H1 (cell line): ENCODE measurements around the gene ST14. TPM values are rescaled to one million over a fixed set of nuclear protein-coding genes. Genes with fewer than 3 reads are reported as not detected.

Experiments used
- CTCF ChIA-PET: fragments of 300-600 bp; sonication (Branson Sonifier 250); formaldehyde crosslinking; loops from one replicate; lab custom pipeline; 2021; ENCODE audit not compliant: partially characterized antibody; lab: Charles Lee
- POLR2A ChIA-PET: fragments of 300-600 bp; sonication (Branson Sonifier 250); formaldehyde crosslinking; loops from one replicate; lab custom pipeline; 2021; ENCODE audit warnings: inconsistent platforms; ENCODE audit not compliant: partially characterized antibody; lab: Charles Lee
- DNase-seq, 2 experiments: peaks; one replicate each; pipeline versions ENCODE4 v3.0.0 to v3.0.0-alpha.2; 2010 to 2022; ENCODE audit warnings: low spot score in 2 of 2, low read depth in 1 of 2, mixed read lengths in 1 of 2
- FAIRE-seq: peaks from 2 replicates; lab custom pipeline; 2011; peaks lifted over from hg19 to GRCh38; lab: Jason Lieb, UNC
- H2AFZ ChIP-seq: 2 replicates; pipeline ENCODE4 v1.8.1; 2012; ENCODE audit warnings: low read length, inconsistent platforms
- H2AK5ac ChIP-seq: 2 replicates; pipeline ENCODE4 v1.6.1; 2013; ENCODE audit warnings: low read depth, low read length
- H2BK120ac ChIP-seq: replicated peaks from 2 replicates; pipeline ENCODE3; 2013; ENCODE audit warnings: low read depth, low read length, inconsistent platforms
- H2BK12ac ChIP-seq: 2 replicates; pipeline ENCODE4 v1.6.1; 2013; ENCODE audit warnings: low read depth, low read length
- H2BK15ac ChIP-seq: 2 replicates; pipeline ENCODE4 v1.6.1; 2013; ENCODE audit warnings: low read length
- H2BK20ac ChIP-seq: 2 replicates; pipeline ENCODE4 v1.6.1; 2013; ENCODE audit warnings: low read length
- H2BK5ac ChIP-seq: 2 replicates; pipeline ENCODE4 v1.6.1; 2013; ENCODE audit warnings: low read depth, low read length
- H3K14ac ChIP-seq: 2 replicates; pipeline ENCODE4 v1.6.1; 2013; ENCODE audit warnings: inconsistent platforms; ENCODE audit not compliant: insufficient read length
- H3K18ac ChIP-seq: 2 replicates; pipeline ENCODE4 v1.6.1; 2013; ENCODE audit warnings: low read length; ENCODE audit errors: extremely low read depth
- H3K23ac ChIP-seq: 2 replicates; pipeline ENCODE4 v1.6.1; 2013; ENCODE audit warnings: inconsistent platforms; ENCODE audit not compliant: insufficient read length
- H3K23me2 ChIP-seq: 2 replicates; pipeline ENCODE4 v1.6.1; 2013; ENCODE audit warnings: low read depth, low read length
- H3K27ac ChIP-seq: 2 replicates; pipeline ENCODE4 v1.6.1; 2011; ENCODE audit warnings: low read depth, low read length, inconsistent platforms
- H3K27me3 ChIP-seq, 4 experiments: replicated peaks in 1 of 4; 1 replicate in 1 of 4; 2 replicates in 3 of 4; pipeline versions ENCODE4 v1.6.1 to v1.8.1; 2011 to 2013; ENCODE audit warnings: low read length in 3 of 4, mild to moderate bottlenecking in 3 of 4, inconsistent platforms in 2 of 4, mixed read lengths in 2 of 4, moderate library complexity in 1 of 4; ENCODE audit not compliant: control insufficient read depth in 3 of 4, insufficient read depth in 3 of 4; ENCODE audit errors: extremely low read depth in 1 of 4
- H3K36me3 ChIP-seq, 4 experiments: 2 replicates each; pipeline versions ENCODE4 v1.6.1 to v1.8.1; 2011 to 2013; ENCODE audit warnings: mild to moderate bottlenecking in 4 of 4, low read length in 3 of 4, moderate library complexity in 2 of 4, control low read depth in 1 of 4, inconsistent platforms in 1 of 4; ENCODE audit not compliant: insufficient read depth in 4 of 4, control insufficient read depth in 2 of 4
- H3K4ac ChIP-seq: replicated peaks from 2 replicates; pipeline ENCODE3; 2013; ENCODE audit warnings: low read length, low read depth, mixed read lengths, inconsistent platforms; ENCODE audit not compliant: insufficient read length
- H3K4me1 ChIP-seq, 4 experiments: replicated peaks in 1 of 4; 1 replicate in 1 of 4; 2 replicates in 3 of 4; pipeline versions ENCODE4 v1.6.1 to v1.8.1; 2011 to 2013; ENCODE audit warnings: low read length in 3 of 4, inconsistent platforms in 2 of 4, mixed read lengths in 1 of 4; ENCODE audit not compliant: insufficient read depth in 4 of 4, control insufficient read depth in 3 of 4
- H3K4me2 ChIP-seq, 2 experiments: 2 replicates each; pipeline versions ENCODE4 v1.6.1 to v1.8.1; 2011 to 2013; ENCODE audit warnings: low read depth in 2 of 2, low read length in 2 of 2, control low read depth in 1 of 2, inconsistent platforms in 1 of 2, mild to moderate bottlenecking in 1 of 2; ENCODE audit not compliant: insufficient read depth in 1 of 2
- H3K4me3 ChIP-seq, 4 experiments: fragments of 200-600, 300-600 bp in 1 of 4; sonication (generic), shearing (Covaris generic), sonication (Bioruptor Twin) in 1 of 4; 2 replicates each; pipeline versions ENCODE4 v1.5.1 to v1.8.1; 2011 to 2016; ENCODE audit warnings: low read length in 4 of 4, low read depth in 3 of 4, control low read depth in 2 of 4, inconsistent platforms in 2 of 4, mild to moderate bottlenecking in 2 of 4, mixed read lengths in 1 of 4, moderate library complexity in 1 of 4; ENCODE audit not compliant: insufficient read depth in 2 of 4; ENCODE audit errors: extremely low read depth in 1 of 4
- H3K56ac ChIP-seq: replicated peaks from 2 replicates; pipeline ENCODE3; 2013; ENCODE audit warnings: low read depth, mild to moderate bottlenecking, mixed read lengths, low read length, inconsistent platforms; ENCODE audit not compliant: insufficient read length
- H3K79me1 ChIP-seq: 2 replicates; pipeline ENCODE4 v1.6.1; 2013; ENCODE audit warnings: low read depth, low read length, control low read depth
- H3K79me2 ChIP-seq, 2 experiments: 2 replicates each; pipeline versions ENCODE4 v1.6.1 to v1.8.1; 2012 to 2013; ENCODE audit warnings: low read length in 2 of 2, mild to moderate bottlenecking in 2 of 2, inconsistent platforms in 1 of 2; ENCODE audit not compliant: insufficient read depth in 2 of 2, control insufficient read depth in 1 of 2
- H3K9ac ChIP-seq, 4 experiments: replicated peaks in 1 of 4; 1 replicate in 1 of 4; 2 replicates in 3 of 4; pipeline versions ENCODE4 v1.6.1 to v1.8.1; 2011 to 2013; ENCODE audit warnings: low read depth in 3 of 4, low read length in 3 of 4, control low read depth in 2 of 4, mild to moderate bottlenecking in 2 of 4, moderate library complexity in 2 of 4, inconsistent platforms in 1 of 4; ENCODE audit errors: extremely low read depth in 1 of 4
- H3K9me3 ChIP-seq, 2 experiments: 2 replicates each; pipeline versions ENCODE4 v1.6.1 to v1.8.1; 2012 to 2013; ENCODE audit warnings: mild to moderate bottlenecking in 2 of 2, moderate library complexity in 2 of 2, control low read depth in 1 of 2, inconsistent platforms in 1 of 2, low read depth in 1 of 2, low read length in 1 of 2, mixed read lengths in 1 of 2; ENCODE audit not compliant: insufficient read depth in 2 of 2
- H4K20me1 ChIP-seq, 2 experiments: replicated peaks in 1 of 2; 2 replicates each; pipeline versions ENCODE3 to v1.8.1; 2011 to 2013; ENCODE audit warnings: inconsistent platforms in 2 of 2, low read length in 2 of 2, mild to moderate bottlenecking in 1 of 2; ENCODE audit not compliant: insufficient read depth in 2 of 2, control insufficient read depth in 1 of 2
- H4K5ac ChIP-seq: 2 replicates; pipeline ENCODE4 v1.6.1; 2013; ENCODE audit warnings: low read length, low read depth, mixed read lengths, inconsistent platforms; ENCODE audit not compliant: insufficient read length
- H4K8ac ChIP-seq: 2 replicates; pipeline ENCODE4 v1.8.0; 2013; ENCODE audit warnings: mild to moderate bottlenecking, moderate library complexity, low read length, inconsistent platforms; ENCODE audit not compliant: insufficient read depth; ENCODE audit errors: extremely low read depth
- H4K91ac ChIP-seq: replicated peaks from 2 replicates; pipeline ENCODE3; 2013; ENCODE audit warnings: low read length, mixed read lengths, inconsistent platforms; ENCODE audit not compliant: insufficient read length
- CEBPB ChIP-seq: IDR thresholded peaks from 2 replicates; pipeline ENCODE4 v1.6.1; 2012; ENCODE audit warnings: low read depth, low read length
- POLR2AphosphoS5 ChIP-seq: IDR thresholded peaks from 2 replicates; pipeline ENCODE4 v1.6.1; 2011; ENCODE audit warnings: low read depth, low read length
- WGBS, 2 experiments: shearing (Covaris generic) in 1 of 2; methylation state at CpG; one replicate each; pipeline versions ENCODE4 v1.1.6 to v1.1.7; 2013 to 2015; ENCODE audit warnings: low lambda C conversion rate in 2 of 2, mixed read lengths in 2 of 2, inconsistent platforms in 1 of 2, low coverage in 1 of 2, missing lambda C conversion rate in 1 of 2; ENCODE audit not compliant: insufficient replicate concordance in 2 of 2, insufficient coverage in 1 of 2, insufficient read length in 1 of 2; ENCODE audit errors: extremely low coverage in 1 of 2, missing lambda C conversion rate in 1 of 2; 5-methylcytosine and 5-hydroxymethylcytosine counted together
- polyA plus RNA-seq, 7 experiments: library from polyadenylated mRNA; depleted of rRNA in 3 of 7; stranded (reverse) in 5 of 7; unstranded in 2 of 7; fragments of >200 nt in 5 of 7; fragments of 200-250 nt in 2 of 7; gene quantifications; 1 replicate in 5 of 7; 2 replicates in 1 of 7; 4 replicates in 1 of 7; pipeline versions ENCODE4 v1.2.1 to v1.2.3, GENCODE V29; 2011 to 2013; ENCODE audit warnings: missing spikeins in 2 of 7, mixed read lengths in 2 of 7
- total RNA-seq: library from RNA; stranded (reverse); fragmentation: NEBNext Ultra II Directional; extraction: Animal tissue kit (Norgen Biotek cat#: 25700); gene quantifications from 2 replicates; pipeline ENCODE4 v1.2.1, GENCODE V29; 2021

The ST14 gene
- total and polyA plus RNA-seq, 2 of the 8 experiments (the other 6 are each of a cell fraction or from before 2014, with no cell fraction given) = 22.4 to 24.9 TPM

DNA sequence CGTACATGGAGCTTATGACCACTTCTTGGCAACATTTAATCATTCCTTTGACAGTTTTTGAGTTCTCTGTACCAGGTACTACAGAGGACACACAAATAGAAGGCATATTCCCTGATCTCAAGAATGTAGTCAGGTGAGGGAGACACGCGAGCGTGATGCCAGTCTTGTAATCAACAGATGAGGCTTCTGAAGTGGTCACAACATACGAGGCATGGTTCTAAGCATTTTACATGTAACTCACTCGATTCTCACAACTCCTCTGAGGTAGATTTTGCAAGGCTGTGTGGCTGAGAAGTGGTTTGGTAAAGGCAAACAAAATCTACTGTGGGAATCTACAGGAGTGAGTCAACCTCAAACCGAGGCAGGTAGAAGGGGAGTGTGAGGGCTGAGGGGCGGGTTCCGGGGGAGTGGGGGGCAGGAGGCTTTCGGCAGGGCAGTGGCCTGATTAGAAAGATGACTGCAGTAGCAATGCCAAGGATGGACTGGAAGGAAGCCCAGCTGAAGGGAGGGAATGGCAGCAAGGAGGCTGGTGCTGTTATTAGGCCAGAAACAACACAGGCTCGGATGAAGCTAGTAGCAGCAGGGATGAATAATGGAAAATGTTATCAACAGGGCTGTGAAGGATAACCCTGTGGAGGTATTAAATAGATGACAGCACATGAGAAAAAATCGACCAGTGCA, 63.8 kb downstream of the ST14 start:
- CTCF ChIA-PET = interaction anchor here (1.1 to 1.3 kb wide), 2 partner anchors 147 to 207 kb away, joined by 4 to 5 read pairs; no protein-coding TSS in a partner anchor

More for the DNA sequence above, 63.8 kb downstream of the ST14 start:
- H3K9ac ChIP-seq = no peak overlapping the region
- TF ChIP-seq POLR2AphosphoS5 (peak; percentile 32; the same call in 1 of the 2 replicates), CEBPB (no peak)
- TF ChIP-seq, all 59 proteins: peak for 1
- H3K56ac ChIP-seq = no peak overlapping the region
- no peak overlapping the region for H2BK12ac ChIP-seq
- no peaks in the 10 kb centered on the region for H3K36me3 ChIP-seq
- no peaks in the 10 kb centered on the region for H3K27me3 ChIP-seq
- H3K23me2 ChIP-seq = no peaks in the 10 kb centered on the region
- H2AFZ ChIP-seq = no peak overlapping the region
- H2BK120ac ChIP-seq = no peak overlapping the region
- no peak overlapping the region for H2BK15ac ChIP-seq
- no peaks in the 10 kb centered on the region; a peak in 1 of 7 replicates for H3K4me1 ChIP-seq
- 91% methylated on average over 9 of the region's 12 CpGs; no CpG with 5 or more reads in 1 of the 2 experiments for WGBS, 2 experiments
- no peaks in the 10 kb centered on the region; a peak in 1 of 4 replicates for H3K9me3 ChIP-seq
- H3K79me1 ChIP-seq = no peaks in the 10 kb centered on the region
- no peak overlapping the region for H4K8ac ChIP-seq
- H2BK20ac ChIP-seq = no peak overlapping the region
- no peak overlapping the region for H3K4me2 ChIP-seq
- H3K18ac ChIP-seq = no peak overlapping the region
- H3K4ac ChIP-seq = no peak overlapping the region
- no peak overlapping the region for H3K23ac ChIP-seq
- no peak overlapping the region for H4K91ac ChIP-seq
- no peaks in the 10 kb centered on the region for H3K79me2 ChIP-seq
- no peak overlapping the region for H2BK5ac ChIP-seq
- H2AK5ac ChIP-seq = no peak overlapping the region
- no peak overlapping the region for H4K5ac ChIP-seq
- no peaks in the 10 kb centered on the region for H4K20me1 ChIP-seq
- FAIRE-seq (no peak), DNase-seq (peak in 1 of 2 experiments; percentile 32)
- POLR2A ChIA-PET = interaction anchor here (1.2 to 1.6 kb wide), 2 partner anchors 160 to 181 kb away, joined by 3 read pairs; no protein-coding TSS in a partner anchor
- H3K4me3 ChIP-seq = no peak overlapping the region
- H3K14ac ChIP-seq = no peak overlapping the region
- no peak overlapping the region for H3K27ac ChIP-seq
